SK-N-SH treated with all-trans-retinoic acid at 6 μM for 48 hours (cell line): ENCODE data around the gene TCEAL8.

ENCODE experiments used
- ATAC-seq: fragments of 200-7000 bp; cut with Tn5 transposase; 3 replicates; pipeline ENCODE4 v1.9.1; 2020; ENCODE audit warnings: mild to moderate bottlenecking, moderate library complexity
- BACH2 ChIP-seq: fragments of 250-450 bp; sonication (Bioruptor Pico); IDR thresholded peaks from 2 replicates; pipeline ENCODE4 v1.9.0; 2021; ENCODE audit warnings: mild to moderate bottlenecking, borderline replicate concordance
- CSDC2 ChIP-seq: fragments of 250-450 bp; sonication (Bioruptor Pico); IDR thresholded peaks from 2 replicates; pipeline ENCODE4 v1.5.0; 2020; ENCODE audit warnings: mild to moderate bottlenecking, moderate library complexity
- ESRRG ChIP-seq: fragments of 250-450 bp; sonication (Bioruptor Pico); IDR thresholded peaks from 2 replicates; pipeline ENCODE4 v1.6.1; 2021; ENCODE audit warnings: mild to moderate bottlenecking
- GLIS3 ChIP-seq: fragments of 250-450 bp; sonication (Bioruptor Pico); IDR thresholded peaks from 2 replicates; pipeline ENCODE4 v1.5.0; 2020; ENCODE audit warnings: mild to moderate bottlenecking, moderate library complexity
- ISL1 ChIP-seq: fragments of 250-450 bp; sonication (Bioruptor Pico); IDR thresholded peaks from 2 replicates; pipeline ENCODE4 v2.1.2; 2022; ENCODE audit warnings: mild to moderate bottlenecking, moderate library complexity
- PPARA ChIP-seq: fragments of 250-450 bp; sonication (Bioruptor Pico); IDR thresholded peaks from 2 replicates; pipeline ENCODE4 v1.5.0; 2020; ENCODE audit warnings: mild to moderate bottlenecking, borderline replicate concordance
- RARB ChIP-seq: fragments of 250-450 bp; sonication (Bioruptor Pico); IDR thresholded peaks from 2 replicates; pipeline ENCODE4 v1.8.0; 2021; ENCODE audit warnings: mild to moderate bottlenecking, moderate library complexity
- SNAI2 ChIP-seq: fragments of 250-450 bp; sonication (Bioruptor Pico); IDR thresholded peaks from 2 replicates; pipeline ENCODE4 v1.5.0; 2020; ENCODE audit warnings: mild to moderate bottlenecking, moderate library complexity
- TCF4 ChIP-seq: fragments of 250-450 bp; sonication (Bioruptor Pico); IDR thresholded peaks from 2 replicates; pipeline ENCODE4 v1.8.0; 2021; ENCODE audit warnings: mild to moderate bottlenecking, moderate library complexity, borderline replicate concordance
- TOX ChIP-seq: fragments of 250-450 bp; sonication (Bioruptor Pico); IDR thresholded peaks from 2 replicates; pipeline ENCODE4 v1.8.0; 2021; ENCODE audit warnings: mild to moderate bottlenecking, moderate library complexity, borderline replicate concordance
- ZC3H10 ChIP-seq: fragments of 250-450 bp; sonication (Bioruptor Pico); IDR thresholded peaks from 2 replicates; pipeline ENCODE4 v1.5.1; 2021; ENCODE audit warnings: mild to moderate bottlenecking, moderate library complexity
- ZFP30 ChIP-seq: fragments of 450-650 bp; formaldehyde crosslinking; IDR thresholded peaks from 2 replicates; pipeline ENCODE4 v1.5.0; 2022; ENCODE audit warnings: mild to moderate bottlenecking, moderate library complexity
- ZNF565 ChIP-seq: fragments of 450-650 bp; formaldehyde crosslinking; conservative IDR thresholded peaks from 2 replicates; pipeline ENCODE4 v1.5.0; 2020; ENCODE audit warnings: low read depth, mild to moderate bottlenecking, moderate library complexity
- ZNF70 ChIP-seq: fragments of 450-650 bp; formaldehyde crosslinking; IDR thresholded peaks from 2 replicates; pipeline ENCODE4 v1.5.0; 2020; ENCODE audit warnings: mild to moderate bottlenecking, moderate library complexity
- ZNF8 ChIP-seq: fragments of 450-650 bp; formaldehyde crosslinking; IDR thresholded peaks from 2 replicates; pipeline ENCODE4 v1.5.0; 2020; ENCODE audit warnings: mild to moderate bottlenecking, moderate library complexity
- TF ChIP-seq, protein P1 (sequence below): fragments of 250-450 bp; sonication (Bioruptor Pico); IDR thresholded peaks from 2 replicates; pipeline ENCODE4 v1.5.1; 2021; ENCODE audit warnings: mild to moderate bottlenecking, moderate library complexity
- TF ChIP-seq, protein P2 (sequence below): fragments of 250-450 bp; sonication (Bioruptor Pico); IDR thresholded peaks from 2 replicates; pipeline ENCODE4 v1.8.0; 2020; ENCODE audit warnings: mild to moderate bottlenecking, moderate library complexity, borderline replicate concordance
- TF ChIP-seq, protein P3 (sequence below): fragments of 250-450 bp; sonication (Bioruptor Pico); IDR thresholded peaks from 2 replicates; pipeline ENCODE4 v1.5.0; 2020; ENCODE audit warnings: mild to moderate bottlenecking, moderate library complexity
- TF ChIP-seq, protein P4 (sequence below): fragments of 250-450 bp; sonication (Bioruptor Pico); IDR thresholded peaks from 2 replicates; pipeline ENCODE4 v1.8.0; 2021; ENCODE audit warnings: low read depth, mild to moderate bottlenecking, moderate library complexity, borderline replicate concordance
- TF ChIP-seq, protein P5 (sequence below): fragments of 250-450 bp; sonication (Bioruptor Pico); IDR thresholded peaks from 2 replicates; pipeline ENCODE4 v1.5.1; 2020; ENCODE audit warnings: low read depth, mild to moderate bottlenecking, moderate library complexity

TCEAL8 gene

DNA sequence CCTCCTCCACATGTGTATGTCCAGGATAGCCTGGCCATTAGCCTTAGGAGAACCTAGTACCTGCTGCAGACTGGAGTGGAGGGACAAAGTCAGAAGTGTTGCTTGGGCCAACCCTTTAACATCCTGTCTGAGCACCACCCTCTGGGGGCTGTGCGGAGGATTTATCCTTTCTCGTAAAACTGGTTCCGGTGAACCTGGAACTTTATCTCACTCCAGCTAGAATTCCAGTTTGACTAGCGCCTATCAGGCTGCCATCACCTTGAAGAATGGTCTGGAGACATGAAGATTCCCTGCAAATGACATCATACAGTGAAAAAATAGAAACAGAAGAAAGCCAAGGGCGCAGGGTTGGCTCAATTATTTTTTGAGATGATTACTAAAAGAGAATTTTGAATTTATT is 4.0 kb downstream of the TCEAL8 start:
- ATAC-seq = no peak
- TF ChIP-seq, protein P1, sequence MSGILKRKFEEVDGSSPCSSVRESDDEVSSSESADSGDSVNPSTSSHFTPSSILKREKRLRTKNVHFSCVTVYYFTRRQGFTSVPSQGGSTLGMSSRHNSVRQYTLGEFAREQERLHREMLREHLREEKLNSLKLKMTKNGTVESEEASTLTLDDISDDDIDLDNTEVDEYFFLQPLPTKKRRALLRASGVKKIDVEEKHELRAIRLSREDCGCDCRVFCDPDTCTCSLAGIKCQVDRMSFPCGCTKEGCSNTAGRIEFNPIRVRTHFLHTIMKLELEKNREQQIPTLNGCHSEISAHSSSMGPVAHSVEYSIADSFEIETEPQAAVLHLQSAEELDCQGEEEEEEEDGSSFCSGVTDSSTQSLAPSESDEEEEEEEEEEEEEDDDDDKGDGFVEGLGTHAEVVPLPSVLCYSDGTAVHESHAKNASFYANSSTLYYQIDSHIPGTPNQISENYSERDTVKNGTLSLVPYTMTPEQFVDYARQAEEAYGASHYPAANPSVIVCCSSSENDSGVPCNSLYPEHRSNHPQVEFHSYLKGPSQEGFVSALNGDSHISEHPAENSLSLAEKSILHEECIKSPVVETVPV (CRISPR knock-in tag) = no peak
- no peak for TF ChIP-seq TOX (CRISPR knock-in tag)

DNA sequence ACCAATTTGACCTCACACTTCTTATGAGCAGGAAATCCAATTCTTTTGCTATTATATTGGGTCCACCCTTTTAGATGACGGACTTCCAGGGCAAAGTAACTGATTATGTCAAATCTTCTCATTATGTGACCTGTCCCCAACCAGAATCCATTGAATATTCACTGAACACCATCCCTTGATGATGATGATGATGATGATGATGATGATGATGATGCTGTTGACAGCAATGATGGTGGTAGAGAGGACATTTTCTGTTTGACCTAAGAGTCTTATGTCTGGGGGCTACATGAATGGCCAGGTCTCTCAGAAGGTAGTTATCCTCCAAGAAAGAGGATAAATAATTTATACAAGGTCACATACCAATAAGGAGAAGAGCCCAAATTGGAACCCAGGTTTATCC is 5.2 kb downstream of the TCEAL8 start:
- ATAC-seq = no peak
- no peak for TF ChIP-seq ISL1
- TF ChIP-seq RARB (CRISPR knock-in tag) = no peak
- TF ChIP-seq, protein P2, sequence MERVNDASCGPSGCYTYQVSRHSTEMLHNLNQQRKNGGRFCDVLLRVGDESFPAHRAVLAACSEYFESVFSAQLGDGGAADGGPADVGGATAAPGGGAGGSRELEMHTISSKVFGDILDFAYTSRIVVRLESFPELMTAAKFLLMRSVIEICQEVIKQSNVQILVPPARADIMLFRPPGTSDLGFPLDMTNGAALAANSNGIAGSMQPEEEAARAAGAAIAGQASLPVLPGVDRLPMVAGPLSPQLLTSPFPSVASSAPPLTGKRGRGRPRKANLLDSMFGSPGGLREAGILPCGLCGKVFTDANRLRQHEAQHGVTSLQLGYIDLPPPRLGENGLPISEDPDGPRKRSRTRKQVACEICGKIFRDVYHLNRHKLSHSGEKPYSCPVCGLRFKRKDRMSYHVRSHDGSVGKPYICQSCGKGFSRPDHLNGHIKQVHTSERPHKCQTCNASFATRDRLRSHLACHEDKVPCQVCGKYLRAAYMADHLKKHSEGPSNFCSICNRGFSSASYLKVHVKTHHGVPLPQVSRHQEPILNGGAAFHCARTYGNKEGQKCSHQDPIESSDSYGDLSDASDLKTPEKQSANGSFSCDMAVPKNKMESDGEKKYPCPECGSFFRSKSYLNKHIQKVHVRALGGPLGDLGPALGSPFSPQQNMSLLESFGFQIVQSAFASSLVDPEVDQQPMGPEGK = no peak
- TF ChIP-seq, protein P3, sequence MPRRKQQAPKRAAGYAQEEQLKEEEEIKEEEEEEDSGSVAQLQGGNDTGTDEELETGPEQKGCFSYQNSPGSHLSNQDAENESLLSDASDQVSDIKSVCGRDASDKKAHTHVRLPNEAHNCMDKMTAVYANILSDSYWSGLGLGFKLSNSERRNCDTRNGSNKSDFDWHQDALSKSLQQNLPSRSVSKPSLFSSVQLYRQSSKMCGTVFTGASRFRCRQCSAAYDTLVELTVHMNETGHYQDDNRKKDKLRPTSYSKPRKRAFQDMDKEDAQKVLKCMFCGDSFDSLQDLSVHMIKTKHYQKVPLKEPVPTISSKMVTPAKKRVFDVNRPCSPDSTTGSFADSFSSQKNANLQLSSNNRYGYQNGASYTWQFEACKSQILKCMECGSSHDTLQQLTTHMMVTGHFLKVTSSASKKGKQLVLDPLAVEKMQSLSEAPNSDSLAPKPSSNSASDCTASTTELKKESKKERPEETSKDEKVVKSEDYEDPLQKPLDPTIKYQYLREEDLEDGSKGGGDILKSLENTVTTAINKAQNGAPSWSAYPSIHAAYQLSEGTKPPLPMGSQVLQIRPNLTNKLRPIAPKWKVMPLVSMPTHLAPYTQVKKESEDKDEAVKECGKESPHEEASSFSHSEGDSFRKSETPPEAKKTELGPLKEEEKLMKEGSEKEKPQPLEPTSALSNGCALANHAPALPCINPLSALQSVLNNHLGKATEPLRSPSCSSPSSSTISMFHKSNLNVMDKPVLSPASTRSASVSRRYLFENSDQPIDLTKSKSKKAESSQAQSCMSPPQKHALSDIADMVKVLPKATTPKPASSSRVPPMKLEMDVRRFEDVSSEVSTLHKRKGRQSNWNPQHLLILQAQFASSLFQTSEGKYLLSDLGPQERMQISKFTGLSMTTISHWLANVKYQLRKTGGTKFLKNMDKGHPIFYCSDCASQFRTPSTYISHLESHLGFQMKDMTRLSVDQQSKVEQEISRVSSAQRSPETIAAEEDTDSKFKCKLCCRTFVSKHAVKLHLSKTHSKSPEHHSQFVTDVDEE (CRISPR knock-in tag) = no peak
- TF ChIP-seq PPARA (CRISPR knock-in tag) = no peak

DNA sequence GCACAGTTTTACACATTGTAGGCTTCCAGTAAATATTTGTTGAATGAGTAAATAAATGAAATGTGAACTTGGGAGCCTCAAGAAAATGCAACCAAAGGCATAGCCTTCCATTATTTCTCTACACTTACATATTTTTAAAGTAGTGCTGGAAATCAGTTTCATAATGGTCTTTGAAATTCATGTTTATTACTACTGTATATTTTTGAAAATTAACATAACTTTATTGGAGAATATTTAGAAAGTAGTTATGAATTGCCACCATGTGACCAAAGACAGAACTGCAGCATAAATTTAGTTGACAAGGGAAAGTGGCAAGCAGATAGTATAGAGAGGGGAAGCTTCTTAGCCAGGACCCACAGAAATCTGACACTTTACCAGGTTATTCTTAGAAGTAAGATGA is 6.4 kb downstream of the TCEAL8 start:
- TF ChIP-seq, protein P3 (CRISPR knock-in tag) = no peak
- TF ChIP-seq ZNF70 (CRISPR knock-in tag) (no peak), ZNF8 (no peak), ESRRG (CRISPR knock-in tag) (no peak), CSDC2 (CRISPR knock-in tag) (no peak), ISL1 (no peak), RARB (CRISPR knock-in tag) (no peak), ZNF565 (CRISPR knock-in tag) (no peak), BACH2 (CRISPR knock-in tag) (no peak)
- TF ChIP-seq, protein P4, sequence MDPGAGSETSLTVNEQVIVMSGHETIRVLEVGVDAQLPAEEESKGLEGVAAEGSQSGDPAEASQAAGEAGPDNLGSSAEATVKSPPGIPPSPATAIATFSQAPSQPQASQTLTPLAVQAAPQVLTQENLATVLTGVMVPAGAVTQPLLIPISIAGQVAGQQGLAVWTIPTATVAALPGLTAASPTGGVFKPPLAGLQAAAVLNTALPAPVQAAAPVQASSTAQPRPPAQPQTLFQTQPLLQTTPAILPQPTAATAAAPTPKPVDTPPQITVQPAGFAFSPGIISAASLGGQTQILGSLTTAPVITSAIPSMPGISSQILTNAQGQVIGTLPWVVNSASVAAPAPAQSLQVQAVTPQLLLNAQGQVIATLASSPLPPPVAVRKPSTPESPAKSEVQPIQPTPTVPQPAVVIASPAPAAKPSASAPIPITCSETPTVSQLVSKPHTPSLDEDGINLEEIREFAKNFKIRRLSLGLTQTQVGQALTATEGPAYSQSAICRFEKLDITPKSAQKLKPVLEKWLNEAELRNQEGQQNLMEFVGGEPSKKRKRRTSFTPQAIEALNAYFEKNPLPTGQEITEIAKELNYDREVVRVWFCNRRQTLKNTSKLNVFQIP (CRISPR knock-in tag) = no peak
- TF ChIP-seq, all 23 proteins: peak for 0

DNA sequence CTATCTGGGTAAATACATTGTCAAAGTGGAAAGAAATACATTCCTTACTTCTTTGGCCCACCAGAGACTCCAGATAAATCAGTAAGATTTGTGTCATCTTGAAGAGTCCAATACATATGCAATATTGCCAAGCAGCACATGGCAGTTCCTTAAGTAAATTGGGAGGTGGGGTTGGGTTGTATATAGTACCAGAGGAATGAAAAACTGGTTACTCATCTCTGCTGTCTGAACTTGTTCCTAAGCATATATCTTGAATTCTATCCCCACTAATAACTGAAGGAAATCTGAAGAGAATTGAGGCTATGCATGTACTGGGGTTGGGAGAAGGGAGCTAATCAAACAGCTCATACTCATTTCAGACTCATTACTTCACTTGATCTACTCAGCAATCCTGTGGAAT is 14.8 kb downstream of the TCEAL8 start:
- no peak for ATAC-seq
- no peak for TF ChIP-seq CSDC2 (CRISPR knock-in tag)
- TF ChIP-seq GLIS3 (CRISPR knock-in tag) = no peak
- TF ChIP-seq ZFP30 (CRISPR knock-in tag) = no peak
- TF ChIP-seq, protein P3 (CRISPR knock-in tag) = no peak
- TF ChIP-seq ZNF8 = no peak
- TF ChIP-seq ZC3H10 (CRISPR knock-in tag) = no peak
- TF ChIP-seq, protein P5, sequence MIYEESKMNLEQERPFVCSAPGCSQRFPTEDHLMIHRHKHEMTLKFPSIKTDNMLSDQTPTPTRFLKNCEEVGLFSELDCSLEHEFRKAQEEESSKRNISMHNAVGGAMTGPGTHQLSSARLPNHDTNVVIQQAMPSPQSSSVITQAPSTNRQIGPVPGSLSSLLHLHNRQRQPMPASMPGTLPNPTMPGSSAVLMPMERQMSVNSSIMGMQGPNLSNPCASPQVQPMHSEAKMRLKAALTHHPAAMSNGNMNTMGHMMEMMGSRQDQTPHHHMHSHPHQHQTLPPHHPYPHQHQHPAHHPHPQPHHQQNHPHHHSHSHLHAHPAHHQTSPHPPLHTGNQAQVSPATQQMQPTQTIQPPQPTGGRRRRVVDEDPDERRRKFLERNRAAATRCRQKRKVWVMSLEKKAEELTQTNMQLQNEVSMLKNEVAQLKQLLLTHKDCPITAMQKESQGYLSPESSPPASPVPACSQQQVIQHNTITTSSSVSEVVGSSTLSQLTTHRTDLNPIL = no peak
- TF ChIP-seq TOX (CRISPR knock-in tag) = no peak
- no peak for TF ChIP-seq SNAI2 (CRISPR knock-in tag)
- no peak for TF ChIP-seq TCF4 (CRISPR knock-in tag)
- no peak for TF ChIP-seq ISL1

More for the DNA sequence above, 6.4 kb downstream of the TCEAL8 start:
- peak; percentile 66 for ATAC-seq
